GM21737 (cell line): ENCODE results near the gene CERS6.
"Not testable (repeated sequence)": the region's sequence is repeated elsewhere in the genome, so short reads cannot be mapped to it uniquely, and the experiment has no call there.

ENCODE experiments used
- ATAC-seq: cut with Tn5 transposase; IDR thresholded peaks from one replicate; pipeline ENCODE4 v1.9.1; 2021; ENCODE audit warnings: mild to moderate bottlenecking, moderate library complexity; ENCODE audit not compliant: unreplicated experiment

Gene CERS6

DNA sequence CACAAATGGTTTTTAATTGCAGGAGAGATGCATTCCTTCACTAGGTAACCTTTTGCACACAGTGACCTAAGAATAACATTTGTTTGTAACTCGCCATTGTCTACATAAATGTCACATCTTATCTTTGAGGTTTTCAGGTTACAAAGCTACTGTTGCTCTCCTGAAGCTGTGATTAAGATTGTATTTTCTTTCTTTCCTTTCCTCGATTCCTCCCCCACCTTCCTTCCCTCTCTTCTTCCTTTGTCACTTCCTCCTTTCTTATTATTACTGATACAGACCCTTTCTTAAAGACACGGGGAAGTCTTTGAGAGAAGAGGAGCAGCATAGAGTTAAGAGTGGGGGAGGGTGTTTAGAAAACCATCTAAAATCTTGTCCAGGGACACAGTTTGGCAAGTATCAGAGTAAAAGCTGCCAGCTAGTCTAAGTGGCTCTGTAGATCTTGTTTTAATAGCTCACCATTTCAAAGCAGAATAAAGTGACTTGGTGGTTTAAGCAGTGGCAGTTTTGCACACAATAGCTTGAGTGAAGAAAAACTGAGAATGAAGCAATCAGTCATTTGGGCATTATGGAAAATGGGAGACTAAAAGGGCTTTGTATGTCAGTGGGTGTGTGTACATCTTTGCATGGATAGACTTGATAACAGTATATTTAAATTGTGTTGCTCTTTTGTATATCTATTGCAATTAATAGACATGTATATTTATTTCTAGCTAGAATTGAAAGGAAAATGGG, 10.9 kb downstream of the CERS6 start:
- no peak for ATAC-seq

DNA sequence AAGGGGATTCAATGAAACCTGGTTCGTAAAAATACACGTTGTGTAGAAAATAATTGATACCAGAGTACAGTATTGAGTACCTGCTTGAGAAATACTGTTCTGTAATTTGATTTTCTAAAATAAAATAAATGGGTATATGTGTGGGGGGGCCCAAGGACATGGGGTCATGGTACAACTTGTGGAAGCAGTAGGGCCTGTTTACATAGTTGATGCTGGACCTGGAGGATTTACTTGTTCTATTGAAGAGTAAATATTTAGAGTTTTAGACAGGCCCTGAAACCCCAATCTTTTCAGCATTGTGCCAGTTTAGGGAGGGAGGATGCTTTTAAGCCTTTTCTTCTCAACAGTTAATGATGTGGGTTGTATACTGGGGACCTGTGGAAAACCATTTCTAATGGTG, 11.7 kb downstream of the CERS6 start:
- no peak for ATAC-seq

DNA sequence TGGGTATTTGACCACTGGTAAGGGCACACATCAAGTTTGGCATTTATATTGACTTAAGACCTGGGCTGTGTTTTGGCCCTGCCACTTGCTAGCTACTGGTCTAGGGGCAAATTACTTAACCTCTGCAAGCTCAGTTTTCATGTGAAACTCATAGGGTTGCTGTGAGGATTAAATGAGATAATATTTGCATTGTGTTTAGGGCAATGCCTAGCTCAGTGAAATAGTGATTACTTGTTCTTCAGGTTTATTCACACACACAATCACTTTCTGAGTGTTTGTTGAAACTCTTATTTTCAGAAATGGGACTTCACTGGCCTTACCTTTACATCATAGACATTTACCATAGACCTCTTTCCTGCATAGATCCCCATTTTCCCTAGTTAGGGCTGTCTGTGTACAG, 12.3 kb downstream of the CERS6 start:
- ATAC-seq, result no peak

DNA sequence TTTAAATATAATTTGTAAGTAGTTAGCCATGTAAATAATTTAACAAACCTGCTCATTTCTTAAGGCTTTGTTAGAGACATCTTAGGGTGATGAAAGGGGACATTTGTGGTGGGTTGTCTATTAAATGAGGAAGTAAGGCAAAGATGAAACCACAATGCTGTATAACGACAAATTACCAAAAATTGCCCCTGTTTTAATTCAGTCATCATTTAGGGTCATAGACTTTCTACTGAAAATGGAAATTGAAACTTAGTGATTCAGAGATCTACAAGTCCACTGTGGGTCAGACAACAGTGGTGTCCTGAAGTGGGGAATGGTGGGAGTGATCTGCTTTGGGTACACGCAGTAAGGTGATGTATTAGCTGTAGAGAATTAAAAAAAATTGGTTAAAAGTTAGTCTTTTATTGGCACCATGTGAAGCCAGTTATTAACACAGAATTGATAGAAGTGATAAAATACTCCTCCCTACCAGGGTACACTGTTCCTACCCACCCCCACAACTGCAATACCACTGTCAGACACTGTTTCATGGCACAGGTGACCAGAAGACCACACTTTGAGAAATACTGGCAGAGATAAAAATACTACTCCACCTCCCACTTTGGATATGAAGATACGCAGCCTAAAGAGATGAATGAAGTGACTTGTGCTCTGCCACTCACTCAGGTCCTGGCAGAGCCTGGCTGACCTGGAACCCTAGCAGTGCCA, 13.4 kb downstream of the CERS6 start:
- ATAC-seq, result peak; percentile 63

DNA sequence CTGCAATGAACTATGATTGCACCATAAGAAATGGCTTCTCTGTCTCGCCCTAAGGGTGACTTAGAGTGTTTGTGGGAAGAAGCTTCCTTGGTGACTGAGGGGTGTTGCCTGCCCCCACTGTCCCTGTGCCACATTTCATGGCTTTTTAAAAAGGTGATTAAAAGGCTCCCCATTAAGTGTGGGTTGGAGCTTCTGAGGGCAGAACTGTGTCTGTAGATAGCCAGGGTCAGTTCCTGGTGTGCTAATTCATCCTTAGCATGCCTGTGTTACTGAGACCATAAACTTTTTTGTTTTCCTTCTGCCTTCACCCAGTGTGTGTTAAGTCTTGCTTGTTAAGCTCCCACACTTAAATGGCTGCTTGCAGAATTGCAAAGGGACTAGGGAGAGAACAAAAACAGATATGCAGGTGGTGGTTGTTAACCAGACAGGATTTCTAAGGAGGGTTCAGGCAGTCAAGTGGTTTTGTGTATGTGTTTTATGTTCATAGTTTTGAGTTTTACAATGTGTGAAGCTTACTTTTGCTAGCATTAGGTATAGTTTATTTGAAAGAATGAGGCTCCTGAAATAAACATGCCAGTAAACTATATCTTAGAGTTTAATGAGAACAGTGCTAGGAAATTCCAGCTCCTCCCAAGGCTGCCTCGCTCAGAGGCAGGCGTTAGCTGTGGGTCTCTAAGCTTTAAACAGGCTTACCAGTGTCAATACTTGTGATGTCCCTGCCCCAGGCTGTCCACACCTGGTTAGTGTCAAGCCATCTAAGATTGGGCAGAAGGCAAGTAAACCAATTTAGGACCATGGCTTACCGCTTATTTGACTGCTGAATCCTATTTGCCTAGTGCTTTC, 14.5 kb downstream of the CERS6 start:
- ATAC-seq, result no peak

DNA sequence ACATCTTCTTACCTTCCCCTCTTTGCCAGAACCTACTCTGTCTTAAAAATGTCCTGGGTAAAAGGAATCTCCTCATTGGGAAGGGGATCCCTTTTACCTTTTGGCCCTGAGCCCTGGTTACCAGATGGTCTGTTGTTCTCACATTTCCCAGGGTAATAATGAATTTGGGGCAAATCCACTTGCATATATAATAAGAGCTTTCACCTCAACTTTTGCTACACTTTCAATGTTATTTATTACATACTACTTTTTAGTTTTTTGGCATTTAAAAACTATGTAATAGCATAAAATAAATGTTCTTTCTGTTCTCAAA, 15.0 kb downstream of the CERS6 start:
- ATAC-seq, result no peak

DNA sequence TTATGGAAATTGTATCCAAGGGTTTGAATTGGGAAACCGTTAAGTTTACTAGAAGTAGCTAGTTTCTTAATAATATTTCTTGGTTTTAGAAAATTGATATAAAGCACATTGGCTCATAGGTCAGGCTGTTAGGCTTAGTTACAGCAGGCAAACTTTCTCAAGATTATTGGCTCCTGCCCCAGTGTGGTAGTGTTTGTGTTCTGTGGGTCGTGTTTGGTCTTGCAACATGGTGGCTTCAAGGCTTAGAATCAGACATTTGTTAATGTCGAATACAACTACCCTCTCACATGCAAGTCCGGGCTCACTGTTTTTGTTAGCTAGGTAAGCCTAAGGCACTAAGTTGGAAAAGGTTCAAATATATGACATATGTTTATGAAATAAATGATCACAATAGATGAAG, 19.6 kb downstream of the CERS6 start:
- no peak for ATAC-seq

DNA sequence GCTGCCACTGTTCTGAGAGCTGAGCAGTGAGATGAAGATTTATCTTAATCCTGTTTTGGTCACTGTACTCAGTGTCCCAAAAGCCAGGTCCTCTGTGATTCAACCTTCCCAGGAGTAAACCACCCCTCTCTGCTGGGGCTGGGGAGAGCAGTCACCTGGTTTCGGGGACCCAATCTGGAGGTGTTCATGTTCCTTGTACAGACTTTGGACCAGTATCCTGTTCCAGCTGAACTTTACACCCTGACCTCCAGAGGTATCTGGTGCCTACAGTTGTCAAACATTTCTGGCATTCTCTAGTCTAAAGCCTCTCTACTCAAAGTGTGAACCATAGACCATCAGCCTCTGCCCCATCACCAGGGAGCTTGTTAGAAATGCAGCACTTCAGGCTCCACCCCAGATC, 22.1 kb downstream of the CERS6 start:
- ATAC-seq, result no peak

DNA sequence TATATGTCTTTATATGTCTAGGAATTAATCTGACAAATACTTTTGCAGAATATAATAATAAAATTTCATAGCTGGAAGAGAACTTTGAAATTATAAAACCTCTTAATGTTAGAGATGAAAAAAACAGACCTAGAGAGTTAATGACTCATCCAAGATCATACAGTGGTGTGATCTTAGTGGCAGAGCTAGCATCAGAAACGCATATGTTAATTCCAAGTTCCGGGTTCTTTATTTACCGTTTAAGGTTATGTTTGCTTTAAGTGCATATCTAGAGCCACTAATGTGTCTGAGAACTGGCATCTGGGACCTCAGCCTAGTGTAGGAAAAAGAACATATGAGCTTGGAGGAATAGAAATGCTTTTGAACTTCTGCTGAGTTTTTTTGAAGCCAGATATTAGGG, 24.3 kb downstream of the CERS6 start:
- ATAC-seq, result no peak

DNA sequence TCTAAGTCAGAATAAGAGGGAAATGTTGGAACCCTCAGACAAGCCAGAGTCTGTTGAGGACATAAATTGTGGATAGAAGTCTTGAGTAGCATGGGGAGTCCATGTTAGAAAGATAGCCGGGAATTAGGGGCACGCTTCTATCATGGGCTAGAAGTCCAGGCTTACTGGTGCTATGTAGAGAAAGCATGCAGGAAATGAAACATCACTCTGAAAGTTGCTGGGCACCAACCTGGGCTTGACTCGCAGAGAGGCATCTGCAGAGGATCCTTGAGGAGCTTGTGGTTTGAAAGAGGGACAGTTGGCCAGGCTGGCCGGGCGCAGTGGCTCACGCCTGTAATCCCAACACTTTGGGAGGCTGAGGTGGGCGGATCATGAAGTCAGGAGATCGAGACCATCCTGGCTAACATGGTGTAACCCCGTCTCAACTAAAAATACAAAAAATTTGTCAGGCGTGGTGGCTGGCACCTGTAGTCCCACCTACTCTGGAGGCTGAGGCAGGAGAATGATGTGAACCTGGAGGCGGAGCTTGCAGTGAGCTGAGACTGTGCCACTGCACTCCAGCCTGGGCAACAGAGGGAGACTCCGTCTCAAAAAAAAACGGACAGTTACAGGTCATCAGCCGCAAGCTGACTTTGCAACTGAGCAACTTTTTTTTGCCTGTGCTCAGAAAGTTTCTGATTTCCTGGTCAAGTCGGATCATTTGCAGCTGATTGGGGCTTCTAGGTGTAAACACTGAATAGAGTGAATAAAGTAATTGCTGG, 24.9 kb downstream of the CERS6 start:
- no peak for ATAC-seq

DNA sequence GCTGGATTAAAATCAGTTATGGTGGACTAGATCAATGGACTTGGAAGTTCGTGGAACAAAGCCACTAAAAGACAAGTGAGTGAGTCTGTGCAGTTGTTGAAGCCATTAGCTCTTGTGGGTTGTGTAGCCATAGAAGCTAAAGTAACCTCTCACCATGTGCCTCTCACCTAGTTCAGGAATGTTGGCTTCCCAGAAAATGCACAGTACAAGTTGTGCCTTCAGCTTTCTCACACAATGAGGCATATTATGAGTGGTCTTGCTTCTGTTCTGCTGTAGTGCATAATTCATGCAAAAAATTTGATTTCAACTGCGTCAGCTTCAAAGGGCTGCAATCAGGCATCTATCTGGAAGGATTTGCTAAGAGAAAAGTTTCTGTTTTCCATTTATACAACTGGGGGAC, 26.2 kb downstream of the CERS6 start:
- ATAC-seq, result no peak

DNA sequence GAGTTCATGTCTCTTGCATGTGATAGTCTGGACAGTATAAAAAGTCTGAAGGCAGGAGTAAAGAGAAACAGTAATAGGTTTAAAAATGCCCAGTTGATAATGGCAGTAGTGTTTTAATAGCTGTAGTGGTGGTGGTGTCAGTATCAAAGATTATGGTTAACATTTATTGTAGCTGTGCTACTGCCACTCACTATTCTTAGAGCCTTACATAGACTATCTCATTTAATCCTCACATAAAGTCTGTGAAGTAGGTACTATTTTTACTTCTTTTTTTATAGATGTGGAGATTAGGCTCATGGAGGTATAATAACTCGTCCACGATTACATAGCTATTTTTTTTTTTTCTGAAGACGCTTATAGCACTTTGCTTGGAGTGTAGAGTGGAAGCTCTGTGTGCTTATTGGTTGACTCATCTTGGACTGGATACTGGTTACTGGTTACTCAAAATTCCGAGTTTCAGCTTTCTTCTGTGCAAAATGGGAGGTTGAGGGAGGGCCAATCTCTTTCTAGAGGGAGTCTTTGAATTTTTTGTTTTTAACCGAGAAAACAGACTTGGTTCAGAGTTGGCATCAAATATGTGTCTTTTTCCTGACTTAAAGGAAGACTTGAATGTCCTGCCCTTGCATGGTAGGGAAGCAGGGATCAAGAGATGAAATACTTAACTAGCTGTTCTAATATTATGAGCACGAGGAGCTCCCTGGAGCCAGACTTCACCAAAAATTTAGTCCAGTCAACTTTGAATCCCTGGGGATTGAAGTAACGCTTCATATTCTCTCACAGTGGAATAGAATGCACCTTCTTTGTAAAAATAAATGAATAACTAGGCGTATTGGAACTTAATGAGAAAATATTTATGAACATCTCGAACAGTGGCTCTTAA, 27.1 kb downstream of the CERS6 start:
- no peak for ATAC-seq

DNA sequence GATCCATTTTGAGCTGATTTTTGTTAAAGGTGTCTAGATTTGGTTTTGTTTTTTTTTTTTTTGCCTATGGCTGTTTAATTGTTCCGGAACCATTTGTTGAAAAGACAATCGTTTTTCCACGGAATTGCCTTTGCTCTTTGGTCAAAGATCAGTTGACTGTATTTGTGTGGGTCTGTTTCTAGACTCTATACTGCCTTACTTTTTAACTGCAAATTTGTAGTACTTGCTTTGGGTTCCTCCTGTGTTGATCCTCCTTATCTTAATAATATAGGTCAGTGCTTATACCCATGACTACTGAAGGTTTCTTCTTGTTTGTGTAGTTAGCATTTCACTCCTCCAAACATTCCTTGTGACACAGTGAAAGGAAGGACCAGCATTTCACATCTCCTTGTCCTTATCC, 30.4 kb downstream of the CERS6 start:
- no peak for ATAC-seq

DNA sequence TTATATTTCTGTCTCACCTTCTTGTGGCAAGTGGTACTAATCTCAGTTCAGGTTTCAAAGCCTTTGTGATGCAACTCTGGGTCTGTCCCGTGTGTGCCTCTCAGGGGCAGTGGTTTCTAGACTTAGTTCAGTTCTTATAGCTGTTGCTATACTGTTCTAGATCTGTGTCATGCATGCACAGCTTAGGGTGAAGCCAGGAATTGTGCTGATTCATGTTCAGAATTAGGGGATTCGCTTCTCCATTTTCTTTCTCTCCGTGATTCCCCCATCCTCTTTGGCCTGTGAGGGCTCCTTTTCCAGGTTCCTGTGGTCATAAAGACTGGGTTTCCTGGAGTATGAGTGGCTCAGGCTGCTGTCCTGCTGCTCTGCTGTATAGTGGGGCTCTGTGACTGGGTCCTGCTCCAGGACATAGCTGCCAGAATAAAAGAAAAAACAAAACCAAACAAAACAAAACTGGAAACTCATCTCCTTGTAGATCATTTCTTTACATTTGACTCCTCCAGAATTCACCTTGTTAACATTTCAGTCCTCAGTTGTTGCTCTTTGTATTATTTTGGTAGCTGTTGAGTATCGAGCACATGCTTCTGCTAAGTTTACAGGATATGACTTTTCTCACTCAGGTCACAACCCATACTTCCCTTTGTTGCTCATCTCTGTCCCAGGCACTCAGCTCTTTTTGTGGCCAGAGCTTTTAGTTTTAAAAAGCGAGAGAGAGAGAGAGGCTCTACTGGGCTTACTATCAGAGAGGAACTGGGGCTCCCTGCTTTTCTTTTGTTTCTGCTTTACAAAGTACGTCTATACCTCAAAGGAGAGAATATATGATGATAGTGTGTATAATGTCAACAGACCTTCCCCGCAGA, 34.2 kb downstream of the CERS6 start:
- ATAC-seq, result peak; percentile 93

DNA sequence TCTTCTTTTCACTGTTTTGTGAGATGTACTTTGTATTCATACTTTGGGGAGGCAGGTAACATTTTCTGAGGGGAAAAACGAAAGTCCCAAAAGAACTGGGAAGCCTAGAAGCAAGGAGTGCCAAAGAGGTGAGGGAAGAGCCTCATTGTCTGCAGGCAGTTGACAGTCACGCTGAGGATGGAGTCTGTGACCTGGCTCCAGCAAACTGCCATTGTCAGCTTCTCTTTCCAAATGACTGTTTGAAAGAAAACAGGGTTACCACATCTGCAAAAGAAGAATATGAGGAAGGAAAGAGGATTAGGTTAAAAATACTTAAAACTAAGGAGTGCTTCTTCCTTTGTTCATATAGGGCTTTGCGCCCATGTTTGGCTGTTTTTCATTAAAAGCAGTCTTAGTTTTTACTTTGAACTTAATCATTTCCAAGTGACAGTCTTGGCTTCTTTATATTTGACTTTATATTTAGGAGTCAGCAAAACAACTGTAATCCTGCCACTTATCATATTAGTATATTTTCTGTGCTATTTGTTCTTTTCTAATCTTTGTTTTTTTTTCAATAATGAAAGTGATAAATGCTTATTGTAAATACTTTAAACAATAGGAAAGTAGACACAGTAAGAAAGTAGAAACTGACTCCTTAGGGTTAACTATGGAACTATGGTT, 35.0 kb downstream of the CERS6 start:
- no peak for ATAC-seq

DNA sequence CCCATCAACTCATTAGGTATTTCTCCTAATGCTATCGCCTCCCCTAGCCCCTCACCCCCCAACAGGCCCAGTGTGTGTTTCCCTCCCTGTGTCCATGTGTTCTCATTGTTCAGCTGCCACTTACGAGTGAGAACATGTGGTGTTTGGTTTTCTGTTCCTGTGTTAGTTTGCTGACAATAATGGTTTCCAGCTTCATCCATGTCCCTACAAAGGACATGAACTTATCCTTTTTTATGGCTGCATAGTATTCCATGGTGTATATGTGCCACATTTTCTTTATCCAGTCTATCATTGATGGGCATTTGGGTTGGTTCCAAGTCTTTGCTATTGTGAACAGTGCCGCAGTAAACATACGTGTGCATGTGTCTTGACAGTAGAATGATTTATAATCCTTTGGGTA, 35.7 kb downstream of the CERS6 start:
- ATAC-seq, result not testable (repeated sequence)

DNA sequence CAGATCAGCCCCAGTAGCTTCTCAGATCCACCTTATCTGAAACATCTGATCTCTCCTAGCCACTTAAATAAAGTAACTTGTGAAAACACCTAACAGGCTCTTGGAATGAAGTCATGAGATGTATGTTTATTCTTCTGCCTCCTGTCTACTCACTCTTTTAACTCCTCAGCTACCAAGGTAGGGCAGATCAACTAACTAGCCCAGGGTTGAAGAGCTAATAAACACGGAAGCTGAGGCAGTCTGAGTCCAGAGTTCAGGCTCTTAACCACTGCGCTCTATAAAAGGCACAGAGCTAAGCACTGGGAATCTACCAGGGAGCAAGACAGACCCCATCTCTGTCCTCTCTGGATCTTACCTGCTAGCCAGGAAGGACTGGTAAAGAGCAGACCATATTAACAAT, 37.1 kb downstream of the CERS6 start:
- ATAC-seq, result not testable (repeated sequence)

DNA sequence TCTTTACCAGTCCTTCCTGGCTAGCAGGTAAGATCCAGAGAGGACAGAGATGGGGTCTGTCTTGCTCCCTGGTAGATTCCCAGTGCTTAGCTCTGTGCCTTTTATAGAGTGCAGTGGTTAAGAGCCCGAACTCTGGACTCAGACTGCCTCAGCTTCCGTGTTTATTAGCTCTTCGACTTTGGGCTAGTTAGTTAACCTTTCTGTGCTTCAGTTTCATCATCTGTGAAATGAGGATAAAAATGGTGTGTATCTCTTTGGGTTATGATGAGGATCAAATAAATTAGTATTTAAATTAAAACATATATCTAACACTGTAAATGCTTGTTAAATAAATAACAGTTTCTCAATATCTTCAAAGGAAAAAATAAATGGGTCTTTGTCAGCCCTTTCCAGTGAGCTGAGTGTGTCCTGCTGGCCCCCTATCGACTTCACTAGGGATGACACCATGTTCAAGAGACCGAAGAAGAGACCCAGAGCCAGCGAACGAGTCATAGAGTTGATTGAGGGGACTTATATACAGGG, 38.2 kb downstream of the CERS6 start:
- no peak for ATAC-seq

DNA sequence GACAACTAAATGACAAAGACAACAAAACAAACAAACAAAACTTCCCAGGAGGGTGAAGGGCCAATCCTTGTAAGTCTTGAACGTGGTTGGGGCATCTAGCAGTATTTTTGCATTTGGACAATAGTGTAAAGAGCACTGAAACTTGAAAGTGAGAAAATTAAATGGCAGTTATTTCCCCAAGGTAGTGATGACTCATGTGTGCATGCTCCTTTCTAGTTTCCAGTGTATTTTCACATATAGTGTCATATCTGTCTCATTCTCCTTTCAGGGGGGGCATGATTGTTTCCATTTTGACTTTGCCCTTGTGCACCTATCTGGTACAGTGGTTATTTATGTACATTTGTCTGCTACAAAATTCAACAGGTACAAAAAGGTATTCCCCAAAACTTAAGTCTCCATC, 39.5 kb downstream of the CERS6 start:
- ATAC-seq, result peak; percentile 87
